Stomach (tissue), 9 donors: Measurements from ENCODE around the gene PRKCH. TPM values are rescaled to one million over a fixed set of nuclear protein-coding genes. Genes with fewer than 3 reads are reported as not detected.
A peak's percentile ranks its signal among the peaks of the same experiment; 100 is the strongest.
"Not testable (repeated sequence)": the region's sequence is repeated elsewhere in the genome, so short reads cannot be mapped to it uniquely, and the experiment has no call there.

Experiments
- DNase-seq, 2 donors: peaks; one replicate each; pipeline versions ENCODE4 v3.0.0 to v3.0.0-alpha.2; 2013 to 2019
- H3K27ac ChIP-seq, 5 donors: fragments of 200-600 bp in 4 of 5; sonication (generic) in 4 of 5; one replicate each; pipeline ENCODE4 v1.5.1; 2013 to 2019; ENCODE audit warnings: mild to moderate bottlenecking in 1 of 5, moderate library complexity in 1 of 5
- H3K27me3 ChIP-seq, 3 donors: fragments of 200-600 bp; sonication (generic); one replicate each; pipeline ENCODE4 v1.5.1; 2017 to 2019; ENCODE audit warnings: mixed run types in 1 of 3
- H3K36me3 ChIP-seq, 4 donors: fragments of 200-600 bp; sonication (generic); 1 replicate in 3 of 4; 2 replicates in 1 of 4; pipeline ENCODE4 v1.5.1; 2016 to 2019
- H3K4me1 ChIP-seq, 4 donors: fragments of 200-600 bp; sonication (generic); one replicate each; pipeline ENCODE4 v1.5.1; 2016 to 2019
- H3K4me3 ChIP-seq, 4 donors: fragments of 200-600 bp; sonication (generic) in 3 of 4; one replicate each; pipeline ENCODE4 v1.5.1; 2016 to 2019; ENCODE audit warnings: mild to moderate bottlenecking in 1 of 4
- H3K9me3 ChIP-seq, 4 donors: fragments of 200-600 bp; sonication (generic); one replicate each; pipeline ENCODE4 v1.5.1; 2016 to 2019
- EP300 ChIP-seq: sonication (generic); formaldehyde crosslinking; IDR thresholded peaks from one replicate; pipeline ENCODE4 v1.6.1; 2017; ENCODE audit warnings: antibody characterized with exemption
- POLR2A ChIP-seq, 4 donors: fragments of 450-650 bp; IDR thresholded peaks; one replicate each; pipeline ENCODE4 v1.6.1; 2016; ENCODE audit warnings: antibody characterized with exemption in 4 of 4, control low read depth in 2 of 4, mild to moderate bottlenecking in 1 of 4, moderate library complexity in 1 of 4
- POLR2AphosphoS5 ChIP-seq, 3 donors: sonication (generic); formaldehyde crosslinking; IDR thresholded peaks; one replicate each; pipeline ENCODE4 v1.6.1; 2016; ENCODE audit warnings: antibody characterized with exemption in 3 of 3
- WGBS, 5 donors: extraction: QIAGEN DNeasy Blood & Tissue Kit in 3 of 5; methylation state at CpG; one replicate each; pipeline versions ENCODE4 v1.1.5 to v1.1.7; 2013 to 2018; 5-methylcytosine and 5-hydroxymethylcytosine counted together
- intact Hi-C: fragments of 100-400 bp; cut with DNase I; formaldehyde crosslinking; loops from one replicate; pipeline ENCODE4 v1.15.1; 2023; ENCODE audit warnings: low total_unique reads
- polyA plus RNA-seq, 3 donors: library from polyadenylated mRNA; stranded (reverse); fragments of 200-250 nt; gene quantifications; one replicate each; pipeline ENCODE4 v1.2.3, GENCODE V29; 2013
- total RNA-seq, 5 donors: library from RNA; depleted of rRNA; stranded (reverse); fragments of >200 nt; gene quantifications; one replicate each; pipeline versions ENCODE4 v1.1.0 to v1.2.3, GENCODE V29; 2014 to 2016
- TF ChIP-seq, protein P1 (sequence below), 7 experiments: fragments of 450-650 bp in 4 of 7; fragments of 200-600 bp in 3 of 7; sonication (generic) in 3 of 7; IDR thresholded peaks; one replicate each; pipeline ENCODE4 v1.5.1; 2016 to 2019; ENCODE audit warnings: antibody characterized with exemption in 7 of 7, control low read depth in 2 of 7, mild to moderate bottlenecking in 1 of 7
- donor health status: healthy with polysubstance abuse.
- donor health status: Bipolar disorder and iron deficiency.
- donor health status: healthy.

Gene PRKCH
- total and polyA plus RNA-seq, 8 donors: 5.5 to 84.0 (median 14.7) TPM

DNA sequence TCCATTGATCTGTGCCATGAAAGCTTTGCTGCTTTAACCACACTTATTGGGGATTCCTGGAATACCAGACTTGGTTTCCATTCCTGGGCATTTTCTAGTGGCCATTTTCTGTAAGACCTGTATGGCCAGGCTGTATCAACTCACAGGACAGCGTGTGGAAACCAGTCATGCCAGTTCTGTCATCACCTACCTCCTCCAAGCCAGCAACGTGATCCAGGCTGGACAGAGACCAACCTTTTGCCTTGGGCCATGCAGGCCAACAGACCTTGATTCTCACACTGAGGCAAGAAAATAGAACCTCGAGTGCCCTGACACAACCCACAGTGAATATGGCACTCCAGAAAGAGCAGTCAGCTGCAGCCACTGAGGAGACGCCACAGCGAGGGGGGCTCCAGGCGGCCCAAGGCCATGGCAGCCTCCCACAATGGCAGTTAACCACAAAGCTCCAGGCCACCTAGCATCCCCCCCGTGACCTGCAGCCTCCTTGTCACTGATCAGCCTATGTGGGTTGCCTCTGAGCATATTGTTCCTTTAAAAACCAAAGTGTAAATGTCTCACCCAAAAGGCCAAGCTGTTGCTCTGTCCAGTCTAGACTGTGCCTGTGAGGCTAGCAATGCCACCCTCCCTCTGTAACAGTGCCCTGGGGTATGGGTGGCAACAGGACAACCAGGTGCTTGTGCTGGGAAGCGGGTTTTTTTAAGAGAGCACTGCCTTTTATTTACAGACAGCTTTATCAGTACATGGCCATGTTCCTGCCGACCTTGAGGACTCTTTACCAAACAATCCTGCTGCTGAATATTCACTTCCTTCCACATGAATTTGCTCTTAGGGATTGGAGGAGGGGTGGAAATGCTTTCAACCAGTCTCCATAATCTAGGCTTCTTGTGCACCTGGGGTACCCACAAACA, 205.3 kb downstream of the PRKCH start:
- H3K36me3 ChIP-seq: no peaks in the 10 kb centered on the region
- WGBS, 5 donors: 46 to 73% (median 52%) methylated on average over 9 of the region's 9 CpGs
- peaks cover 47 to 73% (median 53%) of the 10 kb centered on the region in 4 donors for H3K4me1 ChIP-seq
- intact Hi-C loops: no loop called here
- H3K4me3 ChIP-seq: no peak overlapping the region
- H3K27ac ChIP-seq: peak overlapping the region; percentile 81 to 89 (median 85)
- H3K9me3 ChIP-seq: no peaks in the 10 kb centered on the region
- peak; percentile 2 to 69 (median 51) for TF ChIP-seq POLR2AphosphoS5 (IDR thresholded peaks at IDR 0.05)
- no peak for TF ChIP-seq POLR2A (IDR thresholded peaks at IDR 0.05)
- DNase-seq: peak; percentile 71 to 82
- H3K27me3 ChIP-seq: no peaks in the 10 kb centered on the region

DNA sequence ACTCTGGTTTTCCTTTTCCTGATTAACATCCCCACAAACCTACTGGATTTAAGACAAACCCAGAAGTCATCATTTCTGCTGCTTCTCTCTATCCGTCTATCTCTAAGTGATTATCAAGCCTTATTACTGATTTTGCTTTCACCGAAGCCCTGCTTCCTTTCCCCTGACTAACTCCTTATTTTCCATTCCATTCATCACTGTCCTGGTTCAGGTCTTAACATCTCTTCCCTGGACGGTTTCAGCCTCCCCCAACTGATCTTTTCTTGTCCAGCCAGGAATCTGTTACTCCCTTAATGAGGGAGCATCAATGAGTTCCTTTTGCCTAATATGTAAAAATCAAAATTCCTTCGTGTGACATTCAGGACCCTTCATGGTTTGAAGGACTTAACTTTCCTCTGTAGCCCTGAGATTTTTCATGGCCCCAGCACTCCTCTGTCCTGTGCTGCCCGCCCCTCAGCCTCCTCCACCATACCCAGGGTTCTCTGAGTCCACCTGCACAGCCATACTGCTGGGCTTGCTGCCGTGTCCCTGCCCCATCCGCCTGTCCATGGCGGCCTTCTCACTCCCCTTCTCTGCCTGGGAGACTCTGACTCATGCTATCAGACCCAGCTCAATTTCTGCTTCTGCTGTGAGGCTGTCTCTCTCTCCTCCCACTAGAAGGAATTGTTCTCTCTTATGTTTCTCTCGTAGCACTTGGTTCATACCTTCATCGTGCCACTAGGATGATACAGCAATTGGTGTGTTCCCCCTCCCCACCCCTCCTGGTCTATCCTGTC, 206.1 kb downstream of the PRKCH start:
- H3K27ac ChIP-seq: peak overlapping the region; percentile 81 to 89 (median 85)
- no peaks in the 10 kb centered on the region for H3K36me3 ChIP-seq
- DNase-seq: no peak
- 39 to 55% (median 46%) methylated on average over 10 of the region's 10 CpGs for WGBS, 5 donors
- no peaks in the 10 kb centered on the region for H3K27me3 ChIP-seq
- peaks cover 53 to 81% (median 59%) of the 10 kb centered on the region in 4 donors for H3K4me1 ChIP-seq
- H3K4me3 ChIP-seq: no peak overlapping the region
- intact Hi-C loops: no loop called here
- H3K9me3 ChIP-seq: no peaks in the 10 kb centered on the region
- TF ChIP-seq POLR2AphosphoS5 (IDR thresholded peaks at IDR 0.05) (peak in 1 of 3 donors; percentile 17), POLR2A (IDR thresholded peaks at IDR 0.05) (no peak)

DNA sequence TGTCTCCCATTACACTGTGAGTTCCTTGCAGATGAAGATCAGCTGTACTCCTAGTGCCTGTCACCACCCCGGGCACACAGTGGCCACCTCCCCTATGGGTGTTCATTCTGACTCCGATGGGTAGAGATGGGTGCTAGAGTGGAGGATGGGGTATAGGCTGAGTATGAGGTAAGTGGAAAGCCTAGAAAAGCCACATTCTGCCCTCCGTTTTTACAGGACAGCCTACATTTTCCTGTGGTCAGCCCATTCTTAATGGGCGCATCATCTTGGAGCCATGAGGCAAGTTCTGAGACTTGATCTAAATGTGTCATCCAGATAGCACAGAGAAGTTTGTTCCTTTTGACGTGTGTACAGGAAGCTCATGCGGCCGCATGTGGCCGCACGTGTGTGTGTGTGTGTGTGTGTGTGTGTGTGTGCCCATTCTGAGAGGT, 207.2 kb downstream of the PRKCH start:
- Histone ChIP-seq H3K27me3 (no peaks in the 10 kb centered on the region), H3K9me3 (no peaks in the 10 kb centered on the region), H3K4me3 (no peak overlapping the region), H3K27ac (peak overlapping the region in 3 of 5 donors; percentile 6 to 89 (median 85)), H3K4me1 (peaks cover 64 to 88% (median 69%) of the 10 kb centered on the region in 4 donors), H3K36me3 (no peaks in the 10 kb centered on the region)
- TF ChIP-seq POLR2AphosphoS5 (IDR thresholded peaks at IDR 0.05) (no peak), POLR2A (IDR thresholded peaks at IDR 0.05) (no peak), EP300 (no peak)
- TF ChIP-seq, protein P1, sequence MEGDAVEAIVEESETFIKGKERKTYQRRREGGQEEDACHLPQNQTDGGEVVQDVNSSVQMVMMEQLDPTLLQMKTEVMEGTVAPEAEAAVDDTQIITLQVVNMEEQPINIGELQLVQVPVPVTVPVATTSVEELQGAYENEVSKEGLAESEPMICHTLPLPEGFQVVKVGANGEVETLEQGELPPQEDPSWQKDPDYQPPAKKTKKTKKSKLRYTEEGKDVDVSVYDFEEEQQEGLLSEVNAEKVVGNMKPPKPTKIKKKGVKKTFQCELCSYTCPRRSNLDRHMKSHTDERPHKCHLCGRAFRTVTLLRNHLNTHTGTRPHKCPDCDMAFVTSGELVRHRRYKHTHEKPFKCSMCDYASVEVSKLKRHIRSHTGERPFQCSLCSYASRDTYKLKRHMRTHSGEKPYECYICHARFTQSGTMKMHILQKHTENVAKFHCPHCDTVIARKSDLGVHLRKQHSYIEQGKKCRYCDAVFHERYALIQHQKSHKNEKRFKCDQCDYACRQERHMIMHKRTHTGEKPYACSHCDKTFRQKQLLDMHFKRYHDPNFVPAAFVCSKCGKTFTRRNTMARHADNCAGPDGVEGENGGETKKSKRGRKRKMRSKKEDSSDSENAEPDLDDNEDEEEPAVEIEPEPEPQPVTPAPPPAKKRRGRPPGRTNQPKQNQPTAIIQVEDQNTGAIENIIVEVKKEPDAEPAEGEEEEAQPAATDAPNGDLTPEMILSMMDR (IDR thresholded peaks at IDR 0.05): no peak
- intact Hi-C loops: no loop called here
- no peak for DNase-seq
- 51 to 77% (median 64%) methylated on average over 9 of the region's 9 CpGs for WGBS, 5 donors

DNA sequence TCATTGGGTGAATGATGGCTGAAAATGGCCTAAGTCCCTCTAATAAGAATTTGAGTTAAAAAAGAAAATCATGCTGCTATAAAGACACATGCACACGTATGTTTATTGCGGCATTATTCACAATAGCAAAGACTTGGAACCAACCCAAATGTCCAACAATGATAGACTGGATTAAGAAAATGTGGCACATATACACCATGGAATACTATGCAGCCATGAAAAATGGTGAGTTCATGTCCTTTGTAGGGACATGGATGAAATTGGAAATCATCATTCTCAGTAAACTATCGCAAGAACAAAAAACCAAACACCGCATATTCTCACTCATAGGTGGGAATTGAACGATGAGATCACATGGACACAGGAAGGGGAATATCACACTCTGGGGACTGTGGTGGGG, 208.0 kb downstream of the PRKCH start:
- H3K4me1 ChIP-seq: peaks cover 65 to 88% (median 66%) of the 10 kb centered on the region in 4 donors
- intact Hi-C loops, H3K36me3 ChIP-seq, H3K27ac ChIP-seq, DNase-seq, H3K9me3 ChIP-seq, H3K4me3 ChIP-seq, H3K27me3 ChIP-seq: not testable (repeated sequence)
- 96 to 100% (median 96%) methylated on average over 2 to 4 of the region's 5 CpGs for WGBS, 5 donors

DNA sequence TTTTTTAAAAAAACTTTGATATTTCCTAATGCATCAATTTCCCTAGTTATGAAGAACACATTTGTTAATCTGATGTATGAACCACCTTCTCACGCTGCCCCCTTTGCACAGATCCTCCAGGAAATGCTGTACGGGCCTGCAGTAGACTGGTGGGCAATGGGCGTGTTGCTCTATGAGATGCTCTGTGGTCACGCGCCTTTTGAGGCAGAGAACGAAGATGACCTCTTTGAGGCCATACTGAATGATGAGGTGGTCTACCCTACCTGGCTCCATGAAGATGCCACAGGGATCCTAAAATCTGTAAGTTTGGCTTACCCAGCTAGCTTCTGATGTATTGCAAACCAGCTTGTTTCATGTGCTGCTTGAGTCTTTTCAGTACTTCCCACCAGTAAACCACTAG, 208.9 kb downstream of the PRKCH start:
- Histone ChIP-seq H3K4me1 (peaks cover 55 to 88% (median 62%) of the 10 kb centered on the region in 4 donors), H3K4me3 (no peak overlapping the region), H3K27me3 (no peaks in the 10 kb centered on the region), H3K9me3 (no peaks in the 10 kb centered on the region), H3K27ac (peak overlapping the region in 3 of 5 donors; percentile 74 to 90 (median 76)), H3K36me3 (no peaks in the 10 kb centered on the region)
- 78 to 90% (median 89%) methylated on average over 6 of the region's 6 CpGs for WGBS, 5 donors
- intact Hi-C loops: no loop called here
- TF ChIP-seq EP300 (no peak), POLR2AphosphoS5 (IDR thresholded peaks at IDR 0.05) (no peak), POLR2A (IDR thresholded peaks at IDR 0.05) (no peak)
- TF ChIP-seq, protein P1 (IDR thresholded peaks at IDR 0.05): no peak
- no peak for DNase-seq
